Skeletal muscle satellite cell (primary cell): ENCODE measurements around the gene ENTPD7.

Experiments
- H3K27me3 ChIP-seq: 2 replicates; pipeline ENCODE4 v1.7.0; 2013; ENCODE audit warnings: low read length; ENCODE audit not compliant: control insufficient read depth, insufficient read depth
- H3K36me3 ChIP-seq: 2 replicates; pipeline ENCODE4 v1.7.0; 2013; ENCODE audit warnings: mild to moderate bottlenecking, control low read depth, low read length; ENCODE audit not compliant: insufficient read depth
- H3K4me1 ChIP-seq: 2 replicates; pipeline ENCODE4 v1.7.0; 2013; ENCODE audit warnings: low read length; ENCODE audit not compliant: control insufficient read depth, insufficient read depth
- H3K4me2 ChIP-seq: 2 replicates; pipeline ENCODE4 v1.7.0; 2013; ENCODE audit warnings: mild to moderate bottlenecking, low read length
- H3K4me3 ChIP-seq: 2 replicates; pipeline ENCODE4 v1.7.0; 2013; ENCODE audit warnings: low read length
- H3K9ac ChIP-seq: 2 replicates; pipeline ENCODE4 v1.7.0; 2013; ENCODE audit warnings: mild to moderate bottlenecking, low read depth, low read length, moderate library complexity
- H3K9me3 ChIP-seq: replicated peaks from 2 replicates; pipeline ENCODE4 v1.7.0; 2013; ENCODE audit warnings: mild to moderate bottlenecking, control low read depth, low read length

Gene ENTPD7

GRCh38 chr10:99652800-99653390 is 6.4 kb upstream of the ENTPD7 start:
- H3K9me3 ChIP-seq = no peaks in the 10 kb centered on the region
- H3K4me2 ChIP-seq = no peak overlapping the region
- H3K4me1 ChIP-seq = no peaks in the 10 kb centered on the region

GRCh38 chr10:99654390-99655175 is 4.7 kb upstream of the ENTPD7 start:
- Histone ChIP-seq H3K4me3 (no peak overlapping the region), H3K36me3 (no peaks in the 10 kb centered on the region), H3K27me3 (no peaks in the 10 kb centered on the region), H3K4me1 (peaks cover 5% of the 10 kb centered on the region), H3K9me3 (no peaks in the 10 kb centered on the region), H3K9ac (no peak overlapping the region), H3K4me2 (no peak overlapping the region)

More at GRCh38 chr10:99652800-99653390, 6.4 kb upstream of the ENTPD7 start:
- Histone ChIP-seq H3K4me3 (no peak overlapping the region), H3K9ac (no peak overlapping the region), H3K27me3 (no peaks in the 10 kb centered on the region), H3K36me3 (no peaks in the 10 kb centered on the region)

GRCh38 chr10:99656199-99657064 is 2.9 kb upstream of the ENTPD7 start:
- H3K4me1 ChIP-seq = peaks cover 17% of the 10 kb centered on the region
- no peaks in the 10 kb centered on the region for H3K27me3 ChIP-seq
- H3K9me3 ChIP-seq = no peaks in the 10 kb centered on the region
- H3K4me3 ChIP-seq = no peak overlapping the region
- no peaks in the 10 kb centered on the region for H3K36me3 ChIP-seq
- H3K4me2 ChIP-seq = no peak overlapping the region
- H3K9ac ChIP-seq = no peak overlapping the region

GRCh38 chr10:99658622-99659030 is 683 bp upstream of the ENTPD7 start:
- Histone ChIP-seq H3K9ac (peak overlapping the region; percentile 99), H3K4me1 (peaks cover 32% of the 10 kb centered on the region), H3K9me3 (no peaks in the 10 kb centered on the region), H3K36me3 (peaks cover 20% of the 10 kb centered on the region), H3K4me3 (peak overlapping the region; percentile 97), H3K27me3 (no peaks in the 10 kb centered on the region), H3K4me2 (peak overlapping the region; percentile 93)

GRCh38 chr10:99659868-99660366 is 608 bp downstream of the ENTPD7 start:
- H3K4me2 ChIP-seq = peak overlapping the region; percentile 91
- peaks cover 25% of the 10 kb centered on the region for H3K36me3 ChIP-seq
- peak overlapping the region; percentile 97 for H3K4me3 ChIP-seq
- peaks cover 32% of the 10 kb centered on the region for H3K4me1 ChIP-seq
- no peaks in the 10 kb centered on the region for H3K27me3 ChIP-seq
- H3K9me3 ChIP-seq = no peaks in the 10 kb centered on the region
- H3K9ac ChIP-seq = peak overlapping the region; percentile 99

GRCh38 chr10:99660662-99661376 is 1.5 kb downstream of the ENTPD7 start:
- peak overlapping the region; percentile 97 for H3K4me3 ChIP-seq
- peak overlapping the region; percentile 99 for H3K9ac ChIP-seq
- peaks cover 34% of the 10 kb centered on the region for H3K36me3 ChIP-seq
- H3K27me3 ChIP-seq = no peaks in the 10 kb centered on the region
- peak overlapping the region; percentile 91 for H3K4me2 ChIP-seq
- H3K9me3 ChIP-seq = no peaks in the 10 kb centered on the region
- H3K4me1 ChIP-seq = peaks cover 32% of the 10 kb centered on the region

GRCh38 chr10:99661377-99661763 is 2.1 kb downstream of the ENTPD7 start:
- H3K4me1 ChIP-seq = peaks cover 32% of the 10 kb centered on the region
- no peaks in the 10 kb centered on the region for H3K9me3 ChIP-seq
- H3K4me3 ChIP-seq = peak overlapping the region; percentile 97
- peak overlapping the region; percentile 91 for H3K4me2 ChIP-seq
- no peaks in the 10 kb centered on the region for H3K27me3 ChIP-seq
- H3K9ac ChIP-seq = peak overlapping the region; percentile 99
- peaks cover 36% of the 10 kb centered on the region for H3K36me3 ChIP-seq

GRCh38 chr10:99665304-99665703 is 6.0 kb downstream of the ENTPD7 start:
- no peak overlapping the region for H3K4me2 ChIP-seq
- H3K36me3 ChIP-seq = peaks cover 49% of the 10 kb centered on the region
- no peaks in the 10 kb centered on the region for H3K9me3 ChIP-seq
- no peak overlapping the region for H3K4me3 ChIP-seq
- no peak overlapping the region for H3K9ac ChIP-seq
- peaks cover 38% of the 10 kb centered on the region for H3K4me1 ChIP-seq
- no peaks in the 10 kb centered on the region for H3K27me3 ChIP-seq

GRCh38 chr10:99667108-99667751 is 7.9 kb downstream of the ENTPD7 start:
- peak overlapping the region; percentile 26 for H3K9ac ChIP-seq
- peak overlapping the region; percentile 53 for H3K4me2 ChIP-seq
- peak overlapping the region; percentile 0 for H3K4me3 ChIP-seq
- no peaks in the 10 kb centered on the region for H3K27me3 ChIP-seq
- H3K4me1 ChIP-seq = peaks cover 21% of the 10 kb centered on the region
- H3K36me3 ChIP-seq = peaks cover 51% of the 10 kb centered on the region
- no peaks in the 10 kb centered on the region for H3K9me3 ChIP-seq

GRCh38 chr10:99671386-99671785 is 12.1 kb downstream of the ENTPD7 start:
- Histone ChIP-seq H3K4me2 (no peak overlapping the region), H3K9me3 (no peaks in the 10 kb centered on the region), H3K36me3 (peaks cover 33% of the 10 kb centered on the region), H3K4me3 (no peak overlapping the region), H3K27me3 (no peaks in the 10 kb centered on the region), H3K4me1 (peaks cover 15% of the 10 kb centered on the region), H3K9ac (no peak overlapping the region)
